ENCODE data around the gene MRPL12.

The MRPL12 gene

DNA sequence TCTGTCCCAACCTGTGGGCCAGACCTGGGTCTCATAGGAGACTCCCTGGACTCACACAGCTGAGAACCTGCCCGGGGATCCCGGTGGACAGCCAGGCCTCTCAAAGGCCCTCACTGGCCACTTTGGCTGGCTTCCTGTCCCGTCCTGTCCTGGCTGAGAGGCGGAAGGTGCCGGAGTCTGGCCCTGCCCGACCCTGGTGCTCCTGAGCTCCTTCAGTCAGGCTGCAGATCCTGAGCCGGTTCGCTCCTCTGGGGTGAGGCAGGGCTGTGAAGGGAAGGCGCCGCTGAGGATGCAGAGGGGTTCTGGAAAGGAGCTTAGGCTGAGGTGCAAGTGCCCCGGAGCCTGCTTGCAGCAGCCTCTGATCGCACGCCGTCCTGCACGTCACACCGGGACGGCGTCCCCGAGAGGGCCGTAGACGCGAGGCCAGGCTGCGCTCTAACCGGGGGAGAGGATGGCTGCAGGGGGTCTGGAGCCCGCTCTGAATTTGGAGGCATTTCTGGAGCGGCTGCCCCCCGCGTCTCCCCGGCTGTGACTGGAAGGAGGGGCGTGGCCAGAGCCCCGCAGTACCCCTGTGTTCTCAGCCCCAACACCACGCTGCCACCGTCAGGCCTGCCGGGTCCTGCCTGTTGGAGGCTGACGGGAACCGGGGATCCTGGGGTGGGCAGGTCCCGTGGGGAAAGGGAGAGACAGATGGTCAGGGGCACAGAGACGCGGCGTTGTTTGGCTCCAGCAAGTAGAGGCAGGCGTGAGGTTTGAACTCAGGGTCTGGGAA lies 15.2 kb upstream of the MRPL12 start:
- H3K27ac Mint-ChIP-seq: no peak overlapping the region
- peaks cover 22% of the 10 kb centered on the region for H3K4me1 Mint-ChIP-seq
- H3K36me3 Mint-ChIP-seq: peaks cover 21% of the 10 kb centered on the region
- H3K4me3 Mint-ChIP-seq: no peak overlapping the region
- no peaks in the 10 kb centered on the region for H3K9me3 Mint-ChIP-seq
- no peaks in the 10 kb centered on the region for H3K27me3 Mint-ChIP-seq
- no peak for ATAC-seq (ENCODE audit: low read depth)
- no peak for DNase-seq (ENCODE audit: low spot score in 2 of 2)

DNA sequence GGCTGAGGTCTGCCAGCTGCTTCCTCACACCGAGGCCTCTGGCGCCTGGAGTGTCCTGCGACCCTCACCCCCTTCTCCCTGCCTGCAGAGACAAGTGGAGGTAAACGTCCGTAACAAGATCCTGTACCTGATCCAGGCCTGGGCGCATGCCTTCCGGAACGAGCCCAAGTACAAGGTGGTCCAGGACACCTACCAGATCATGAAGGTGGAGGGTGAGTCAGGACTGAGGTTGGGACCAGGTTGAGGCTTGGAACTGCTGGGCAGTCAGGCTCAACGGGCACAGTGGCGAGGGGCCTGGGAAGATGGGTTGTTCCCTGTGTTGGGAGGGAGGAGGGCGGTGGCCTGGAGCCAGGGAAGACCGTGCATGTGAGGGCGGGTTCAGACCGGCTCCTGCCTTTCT lies 14.6 kb upstream of the MRPL12 start:
- no peak for ATAC-seq (ENCODE audit: low read depth)
- H3K27me3 Mint-ChIP-seq: no peaks in the 10 kb centered on the region
- H3K9me3 Mint-ChIP-seq: no peaks in the 10 kb centered on the region
- no peak overlapping the region for H3K4me3 Mint-ChIP-seq
- H3K36me3 Mint-ChIP-seq: peaks cover 21% of the 10 kb centered on the region
- no peak overlapping the region for H3K27ac Mint-ChIP-seq
- DNase-seq (ENCODE audit: low spot score in 2 of 2): no peak
- peaks cover 22% of the 10 kb centered on the region for H3K4me1 Mint-ChIP-seq

DNA sequence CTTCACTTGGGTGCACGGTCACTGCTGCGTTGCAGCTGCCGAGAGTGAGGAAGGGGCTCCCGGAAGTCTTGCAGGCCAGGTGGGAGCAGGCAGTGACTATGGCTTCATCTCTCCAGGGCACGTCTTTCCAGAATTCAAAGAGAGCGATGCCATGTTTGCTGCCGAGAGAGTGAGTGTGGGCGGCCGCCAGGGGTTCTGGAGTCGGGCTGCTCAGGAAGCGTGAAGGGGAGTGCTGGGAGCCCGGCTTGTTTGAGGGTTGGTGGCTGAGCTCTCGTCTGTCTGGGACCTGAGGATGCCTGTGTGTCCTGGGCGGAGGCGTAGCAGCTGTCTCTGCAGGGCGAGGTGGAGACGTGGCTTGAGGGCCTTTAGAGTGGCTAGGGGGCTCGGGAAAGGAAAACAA lies 13.1 kb upstream of the MRPL12 start:
- Mint-ChIP-seq H3K4me3 (no peak overlapping the region), H3K36me3 (peaks cover 23% of the 10 kb centered on the region), H3K27me3 (no peaks in the 10 kb centered on the region), H3K9me3 (no peaks in the 10 kb centered on the region), H3K4me1 (peaks cover 16% of the 10 kb centered on the region), H3K27ac (no peak overlapping the region)
- ATAC-seq (ENCODE audit: low read depth): no peak
- DNase-seq (ENCODE audit: low spot score in 2 of 2): no peak

DNA sequence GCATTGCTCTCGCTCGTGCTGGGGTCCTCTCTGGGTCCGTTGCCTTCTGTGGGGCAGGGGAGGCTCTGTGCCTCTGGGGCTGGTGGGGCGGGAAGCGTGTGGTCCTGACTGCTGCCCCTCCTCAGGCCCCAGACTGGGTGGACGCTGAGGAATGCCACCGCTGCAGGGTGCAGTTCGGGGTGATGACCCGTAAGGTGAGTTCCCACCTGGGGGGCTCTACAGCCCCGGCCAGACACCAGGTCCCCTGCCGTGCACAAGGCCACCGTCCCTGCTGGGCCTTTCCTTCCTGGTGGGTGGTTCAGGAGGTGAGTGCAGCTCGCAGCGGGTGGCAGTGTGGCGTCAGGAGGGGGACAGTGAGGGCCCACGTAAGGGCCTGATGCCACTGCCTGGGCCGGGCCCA lies 12.6 kb upstream of the MRPL12 start:
- H3K9me3 Mint-ChIP-seq: no peaks in the 10 kb centered on the region

DNA sequence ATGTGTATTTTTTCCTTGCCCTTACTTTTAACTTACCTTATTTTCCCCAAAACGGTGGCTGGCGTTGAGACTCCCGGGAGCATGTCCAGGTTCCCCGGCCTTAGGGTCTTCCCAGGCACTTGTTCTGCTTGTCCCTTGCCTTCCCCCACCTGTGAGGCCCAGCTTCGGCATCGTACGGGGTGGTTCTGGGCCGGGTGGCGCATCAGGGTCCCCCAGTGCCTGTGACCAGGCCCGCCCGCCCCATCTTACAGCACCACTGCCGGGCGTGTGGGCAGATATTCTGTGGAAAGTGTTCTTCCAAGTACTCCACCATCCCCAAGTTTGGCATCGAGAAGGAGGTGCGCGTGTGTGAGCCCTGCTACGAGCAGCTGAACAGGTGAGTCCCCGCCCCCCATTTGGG lies 12.0 kb upstream of the MRPL12 start:
- no peaks in the 10 kb centered on the region for H3K27me3 Mint-ChIP-seq
- ATAC-seq (ENCODE audit: low read depth): no peak
- H3K36me3 Mint-ChIP-seq: peaks cover 23% of the 10 kb centered on the region
- no peak overlapping the region for H3K27ac Mint-ChIP-seq
- no peak overlapping the region for H3K4me3 Mint-ChIP-seq
- H3K9me3 Mint-ChIP-seq: no peaks in the 10 kb centered on the region
- H3K4me1 Mint-ChIP-seq: peaks cover 11% of the 10 kb centered on the region
- DNase-seq (ENCODE audit: low spot score in 2 of 2): no peak

More for the DNA sequence above, 12.6 kb upstream of the MRPL12 start:
- H3K27ac Mint-ChIP-seq: no peak overlapping the region
- H3K4me3 Mint-ChIP-seq: no peak overlapping the region
- H3K36me3 Mint-ChIP-seq: peaks cover 23% of the 10 kb centered on the region
- H3K27me3 Mint-ChIP-seq: no peaks in the 10 kb centered on the region
- no peak for ATAC-seq (ENCODE audit: low read depth)
- no peak for DNase-seq (ENCODE audit: low spot score in 2 of 2)
- H3K4me1 Mint-ChIP-seq: peaks cover 12% of the 10 kb centered on the region

DNA sequence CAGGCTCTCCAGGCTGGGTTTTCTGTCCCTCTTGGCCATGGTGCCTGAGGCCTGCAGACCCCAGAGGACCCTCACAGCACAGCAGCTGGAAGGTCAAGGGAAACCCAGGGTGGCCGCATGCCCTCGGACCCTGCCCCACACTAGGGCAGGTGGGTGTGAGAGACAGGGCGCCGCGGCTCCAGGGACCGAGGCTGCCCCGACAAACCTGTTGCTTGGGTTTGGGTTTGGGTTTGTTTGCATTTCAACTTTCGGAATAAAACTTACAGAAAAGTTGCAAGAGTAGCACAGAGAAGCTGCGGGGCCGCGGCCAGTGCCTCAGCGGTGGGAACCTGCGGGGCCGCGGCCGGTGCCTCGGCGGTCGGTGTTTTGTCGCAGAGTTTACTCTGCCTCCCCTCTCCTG lies 11.6 kb upstream of the MRPL12 start:
- DNase-seq (ENCODE audit: low spot score in 2 of 2) (no peak), ATAC-seq (ENCODE audit: low read depth) (no peak)
- Mint-ChIP-seq H3K4me1 (peaks cover 8% of the 10 kb centered on the region), H3K9me3 (no peaks in the 10 kb centered on the region), H3K27me3 (no peaks in the 10 kb centered on the region), H3K4me3 (no peak overlapping the region), H3K36me3 (peaks cover 20% of the 10 kb centered on the region), H3K27ac (no peak overlapping the region)

DNA sequence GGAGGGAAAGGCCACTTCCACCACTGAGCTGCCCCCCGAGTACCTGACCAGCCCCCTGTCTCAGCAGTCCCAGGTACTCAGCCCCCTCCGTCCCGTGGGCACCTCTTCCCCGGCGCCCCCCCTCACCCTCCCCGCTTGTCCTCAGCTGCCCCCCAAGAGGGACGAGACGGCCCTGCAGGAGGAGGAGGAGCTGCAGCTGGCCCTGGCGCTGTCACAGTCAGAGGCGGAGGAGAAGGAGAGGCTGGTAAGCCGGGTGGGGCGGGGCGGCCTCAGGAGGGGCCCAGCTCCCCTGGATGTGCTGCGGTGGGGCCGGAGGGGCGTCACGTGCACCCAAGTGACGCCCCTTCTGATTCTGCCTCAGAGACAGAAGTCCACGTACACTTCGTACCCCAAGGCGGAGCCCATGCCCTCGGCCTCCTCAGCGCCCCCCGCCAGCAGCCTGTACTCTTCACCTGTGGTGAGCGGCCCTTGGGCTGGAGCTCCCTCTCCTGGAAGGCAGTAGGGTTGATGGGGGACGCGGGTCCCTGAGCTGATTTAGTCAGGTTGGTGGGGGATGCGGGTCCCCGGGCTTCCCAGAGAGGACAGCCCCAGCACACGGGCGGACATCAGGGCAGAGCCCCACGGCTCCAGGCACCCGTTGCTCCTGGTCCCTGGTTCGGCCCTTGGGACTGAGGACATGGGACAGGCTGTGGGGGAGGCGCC lies 9.5 kb upstream of the MRPL12 start:
- Mint-ChIP-seq H3K36me3 (peaks cover 22% of the 10 kb centered on the region), H3K27ac (no peak overlapping the region), H3K9me3 (no peaks in the 10 kb centered on the region), H3K27me3 (no peaks in the 10 kb centered on the region), H3K4me3 (no peak overlapping the region), H3K4me1 (peaks cover 4% of the 10 kb centered on the region)
- no peak for DNase-seq (ENCODE audit: low spot score in 2 of 2)
- no peak for ATAC-seq (ENCODE audit: low read depth)

DNA sequence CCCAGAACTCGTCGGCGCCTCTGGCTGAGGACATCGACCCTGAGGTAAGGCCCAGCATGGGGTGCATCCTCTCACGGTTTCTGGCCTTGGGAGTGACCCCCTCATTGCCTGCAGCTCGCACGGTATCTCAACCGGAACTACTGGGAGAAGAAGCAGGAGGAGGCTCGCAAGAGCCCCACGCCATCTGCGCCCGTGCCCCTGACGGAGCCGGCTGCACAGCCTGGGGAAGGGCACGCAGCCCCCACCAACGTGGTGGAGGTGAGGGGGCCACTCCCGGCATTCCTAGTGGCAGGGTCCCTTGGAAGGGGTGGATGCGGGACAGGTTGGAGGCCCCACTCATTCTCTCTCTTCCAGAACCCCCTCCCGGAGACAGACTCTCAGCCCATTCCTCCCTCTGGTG lies 8.4 kb upstream of the MRPL12 start:
- Mint-ChIP-seq H3K27ac (no peak overlapping the region), H3K27me3 (no peaks in the 10 kb centered on the region), H3K36me3 (peaks cover 19% of the 10 kb centered on the region), H3K9me3 (no peaks in the 10 kb centered on the region), H3K4me3 (no peak overlapping the region), H3K4me1 (no peaks in the 10 kb centered on the region)
- DNase-seq (ENCODE audit: low spot score in 2 of 2) (no peak), ATAC-seq (ENCODE audit: low read depth) (no peak)

DNA sequence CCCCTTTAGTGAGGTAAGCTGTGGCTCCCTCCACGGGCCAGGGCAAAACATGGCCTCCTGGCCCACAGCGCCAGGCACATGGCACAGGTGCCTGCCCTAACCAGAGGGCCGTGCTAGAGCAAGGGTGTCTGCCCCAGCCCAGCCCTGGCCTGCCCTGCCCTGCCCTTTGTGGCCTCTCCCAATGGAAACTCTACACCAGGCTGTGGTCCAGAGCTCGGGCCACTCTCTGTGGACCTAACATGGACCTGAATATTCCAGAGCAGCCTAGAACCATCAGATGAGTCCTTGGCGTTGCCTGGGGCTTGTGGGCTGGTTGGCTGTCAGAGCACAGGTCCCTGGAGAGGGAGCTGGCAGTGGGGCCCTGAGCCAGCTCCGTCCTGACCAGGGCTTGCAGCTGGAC lies 8.0 kb upstream of the MRPL12 start:
- Mint-ChIP-seq H3K27me3 (no peaks in the 10 kb centered on the region), H3K9me3 (no peaks in the 10 kb centered on the region), H3K4me3 (no peak overlapping the region), H3K36me3 (peaks cover 16% of the 10 kb centered on the region), H3K4me1 (no peaks in the 10 kb centered on the region), H3K27ac (no peak overlapping the region)
- no peak for DNase-seq (ENCODE audit: low spot score in 2 of 2)
- no peak for ATAC-seq (ENCODE audit: low read depth)

DNA sequence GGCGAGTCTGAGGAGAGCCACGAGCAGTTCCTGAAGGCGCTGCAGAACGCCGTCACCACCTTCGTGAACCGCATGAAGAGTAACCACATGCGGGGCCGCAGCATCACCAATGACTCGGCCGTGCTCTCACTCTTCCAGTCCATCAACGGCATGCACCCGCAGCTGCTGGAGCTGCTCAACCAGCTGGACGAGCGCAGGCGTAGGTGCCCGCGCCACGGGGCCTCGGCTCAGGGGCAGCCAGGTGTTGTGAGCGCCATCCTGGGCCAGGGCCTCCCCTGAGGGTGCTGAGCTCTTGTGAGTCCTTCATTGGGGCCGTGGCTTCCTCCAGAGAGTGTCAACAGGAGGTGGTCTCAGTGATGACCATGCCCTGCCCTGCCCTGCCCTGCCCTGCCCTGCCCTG lies 7.4 kb upstream of the MRPL12 start:
- H3K4me1 Mint-ChIP-seq: peaks cover under 1% of the 10 kb centered on the region
- H3K9me3 Mint-ChIP-seq: no peaks in the 10 kb centered on the region
- no peak for DNase-seq (ENCODE audit: low spot score in 2 of 2)
- H3K27ac Mint-ChIP-seq: no peak overlapping the region
- ATAC-seq (ENCODE audit: low read depth): no peak
- peaks cover 15% of the 10 kb centered on the region for H3K36me3 Mint-ChIP-seq
- H3K27me3 Mint-ChIP-seq: no peaks in the 10 kb centered on the region
- H3K4me3 Mint-ChIP-seq: no peak overlapping the region

DNA sequence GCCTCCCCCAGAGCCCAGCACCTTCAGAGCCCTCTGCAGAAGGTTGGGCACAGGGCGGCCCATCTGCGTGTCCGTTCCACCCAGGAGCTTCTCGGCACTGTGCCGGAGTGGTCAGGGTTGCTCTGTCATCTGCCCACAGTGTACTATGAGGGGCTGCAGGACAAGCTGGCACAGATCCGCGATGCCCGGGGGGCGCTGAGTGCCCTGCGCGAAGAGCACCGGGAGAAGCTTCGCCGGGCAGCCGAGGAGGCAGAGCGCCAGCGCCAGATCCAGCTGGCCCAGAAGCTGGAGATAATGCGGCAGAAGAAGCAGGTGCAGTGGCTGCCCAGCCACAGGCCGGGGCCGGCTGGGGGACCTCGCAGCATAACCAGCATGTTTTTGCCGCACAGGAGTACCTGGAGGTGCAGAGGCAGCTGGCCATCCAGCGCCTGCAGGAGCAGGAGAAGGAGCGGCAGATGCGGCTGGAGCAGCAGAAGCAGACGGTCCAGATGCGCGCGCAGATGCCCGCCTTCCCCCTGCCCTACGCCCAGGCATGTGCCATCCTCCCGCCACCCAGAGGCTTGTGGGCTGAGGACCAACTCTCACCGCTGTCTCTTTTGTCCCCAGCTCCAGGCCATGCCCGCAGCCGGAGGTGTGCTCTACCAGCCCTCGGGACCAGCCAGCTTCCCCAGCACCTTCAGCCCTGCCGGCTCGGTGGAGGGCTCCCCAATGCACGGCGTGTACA lies 6.8 kb upstream of the MRPL12 start:
- H3K9me3 Mint-ChIP-seq: no peaks in the 10 kb centered on the region
- H3K4me1 Mint-ChIP-seq: peaks cover 3% of the 10 kb centered on the region
- H3K27me3 Mint-ChIP-seq: no peaks in the 10 kb centered on the region
- no peak overlapping the region for H3K4me3 Mint-ChIP-seq
- peaks cover 17% of the 10 kb centered on the region for H3K36me3 Mint-ChIP-seq
- ATAC-seq (ENCODE audit: low read depth) (no peak), DNase-seq (ENCODE audit: low spot score in 2 of 2) (no peak)
- H3K27ac Mint-ChIP-seq: no peak overlapping the region

DNA sequence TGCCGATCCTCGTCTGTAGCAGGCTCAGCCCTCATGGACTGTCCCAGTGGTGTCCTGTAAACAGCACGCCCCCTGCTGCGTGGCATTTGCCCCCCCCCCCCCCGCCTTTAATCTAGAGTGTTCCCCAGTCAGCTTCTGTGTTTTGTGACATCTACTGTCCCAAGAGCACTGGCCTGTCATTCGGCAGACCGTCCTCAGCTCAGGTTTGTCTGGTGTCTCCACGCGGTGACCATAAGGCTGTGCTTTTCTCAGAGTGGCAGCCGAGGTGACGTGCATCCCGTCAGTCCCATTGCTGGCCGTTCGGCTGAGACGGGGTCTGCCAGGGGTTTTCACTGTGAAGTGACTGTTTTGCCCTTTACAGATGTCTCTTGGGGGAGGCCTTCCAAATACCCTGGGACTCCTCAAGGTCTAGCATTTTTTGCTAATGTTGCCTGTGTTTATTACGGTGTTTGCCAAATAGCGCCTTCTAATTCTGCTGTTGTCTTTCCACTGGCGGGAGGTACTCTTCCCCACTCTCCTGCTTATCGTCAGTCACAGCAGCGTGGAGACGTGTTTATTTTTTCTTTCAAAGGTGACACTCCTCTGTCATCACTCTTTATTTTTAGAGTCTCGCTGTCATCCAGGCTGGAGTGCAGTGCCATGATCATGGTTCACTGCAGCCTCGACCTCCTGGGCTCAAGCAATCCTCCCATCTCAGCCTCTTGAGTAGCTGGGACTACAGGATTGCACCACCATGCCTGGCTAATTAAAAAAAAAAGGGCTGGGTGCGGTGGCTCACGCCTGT lies 5.7 kb upstream of the MRPL12 start:
- Mint-ChIP-seq H3K27me3 (no peaks in the 10 kb centered on the region), H3K9me3 (no peaks in the 10 kb centered on the region), H3K36me3 (peaks cover 18% of the 10 kb centered on the region), H3K27ac (no peak overlapping the region), H3K4me3 (no peak overlapping the region), H3K4me1 (peaks cover 6% of the 10 kb centered on the region)
- ATAC-seq (ENCODE audit: low read depth): no peak
- no peak for DNase-seq (ENCODE audit: low spot score in 2 of 2)

DNA sequence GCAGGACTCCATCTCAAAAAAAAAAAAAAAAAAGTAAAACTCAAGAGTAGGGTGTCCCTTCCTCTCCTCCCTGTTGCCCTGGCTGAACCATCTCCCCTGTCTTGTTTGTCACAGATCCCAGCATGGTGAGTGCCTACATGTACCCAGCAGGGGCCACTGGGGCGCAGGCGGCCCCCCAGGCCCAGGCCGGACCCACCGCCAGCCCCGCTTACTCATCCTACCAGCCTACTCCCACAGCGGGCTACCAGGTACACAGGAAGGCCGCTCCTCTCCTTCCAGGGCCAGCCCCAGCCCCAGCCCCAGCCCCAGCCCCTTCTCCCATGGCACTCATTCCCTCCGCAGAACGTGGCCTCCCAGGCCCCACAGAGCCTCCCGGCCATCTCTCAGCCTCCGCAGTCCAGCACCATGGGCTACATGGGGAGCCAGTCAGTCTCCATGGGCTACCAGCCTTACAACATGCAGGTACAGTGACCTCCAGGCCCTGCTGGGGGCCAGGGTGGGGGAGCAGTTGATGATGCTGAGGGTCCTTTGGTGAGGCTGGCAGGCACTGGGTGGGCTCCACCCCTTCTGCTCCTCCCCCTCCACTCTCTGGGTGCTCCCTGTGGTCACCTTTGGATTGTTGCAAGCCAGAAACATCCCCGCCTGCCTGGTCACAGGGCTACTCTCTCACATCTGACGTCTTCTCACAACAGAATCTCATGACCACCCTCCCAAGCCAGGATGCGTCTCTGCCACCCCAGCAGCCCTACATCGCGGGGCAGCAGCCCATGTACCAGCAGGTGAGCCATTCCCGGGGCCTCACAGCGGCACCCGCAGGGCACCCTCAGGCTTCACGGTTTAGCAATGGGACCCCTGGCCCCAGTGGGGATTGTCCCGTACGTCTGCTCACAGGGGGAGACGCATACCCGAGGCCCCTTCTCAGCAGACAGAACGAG lies 2.5 kb upstream of the MRPL12 start:
- Mint-ChIP-seq H3K27ac (no peak overlapping the region), H3K9me3 (no peaks in the 10 kb centered on the region), H3K4me1 (peaks cover 8% of the 10 kb centered on the region), H3K27me3 (no peaks in the 10 kb centered on the region), H3K4me3 (no peak overlapping the region), H3K36me3 (peaks cover 19% of the 10 kb centered on the region)
- ATAC-seq (ENCODE audit: low read depth) (no peak), DNase-seq (ENCODE audit: low spot score in 2 of 2) (no peak)

Data from memory B cell (primary cell).